NB4 (cell line): Measurements from ENCODE around the gene HDGF.
A peak's percentile ranks its signal among the peaks of the same experiment; 100 is the strongest.

Experiments
- CTCF ChIP-seq: IDR thresholded peaks from one replicate; pipeline ENCODE4 v1.5.1; 2012; ENCODE audit warnings: low read depth, low read length
- POLR2A ChIP-seq: IDR thresholded peaks from 2 replicates; pipeline ENCODE4 v1.6.1; 2011; ENCODE audit warnings: mild to moderate bottlenecking; ENCODE audit not compliant: insufficient read length; ENCODE audit errors: extremely low read depth
- TF ChIP-seq, protein P1 (sequence below): IDR thresholded peaks from 2 replicates; pipeline ENCODE4 v1.6.1; 2011; ENCODE audit warnings: low read depth, low read length

DNA sequence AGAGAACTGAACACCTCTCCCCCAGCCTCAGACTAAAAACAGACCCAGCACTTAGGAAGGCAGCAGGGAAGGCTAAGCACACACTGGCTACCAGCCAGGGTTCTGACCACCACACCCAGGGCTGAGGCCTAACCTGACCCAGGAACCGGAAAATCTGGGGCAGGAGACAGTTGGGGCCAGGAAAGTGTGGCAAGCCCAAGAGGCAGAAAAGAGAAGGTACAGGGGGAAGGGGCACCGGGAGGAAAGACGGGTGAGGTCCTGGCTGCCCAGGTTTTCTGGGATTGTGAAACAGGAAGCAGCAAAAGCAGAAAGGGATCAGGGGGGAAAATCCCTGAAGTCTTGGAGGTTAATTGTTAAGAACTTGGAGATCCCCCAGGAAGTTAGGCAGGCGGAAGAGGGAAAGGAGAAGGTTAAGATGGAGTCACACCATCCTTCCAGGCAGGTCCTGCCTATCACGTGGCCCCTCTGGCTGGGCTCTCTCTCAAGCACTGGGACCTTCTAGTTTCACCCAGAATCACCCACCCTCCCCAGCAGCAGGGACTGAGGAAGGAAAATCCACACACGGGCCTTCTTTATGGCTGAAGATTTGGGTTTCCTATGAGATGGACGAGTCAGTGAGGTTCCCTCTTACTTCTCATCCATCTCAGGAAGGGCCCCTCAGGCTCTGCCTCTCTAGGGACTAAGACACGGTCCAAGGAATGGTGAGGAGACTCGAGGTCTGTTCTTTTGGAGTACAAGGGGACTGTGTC lies 2.6 kb downstream of the HDGF start:
- TF ChIP-seq CTCF (no peak), POLR2A (no peak)
- TF ChIP-seq, protein P1, sequence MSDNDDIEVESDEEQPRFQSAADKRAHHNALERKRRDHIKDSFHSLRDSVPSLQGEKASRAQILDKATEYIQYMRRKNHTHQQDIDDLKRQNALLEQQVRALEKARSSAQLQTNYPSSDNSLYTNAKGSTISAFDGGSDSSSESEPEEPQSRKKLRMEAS, result peak; percentile 74
